ENCODE measurements around the gene COLEC12.

DNA sequence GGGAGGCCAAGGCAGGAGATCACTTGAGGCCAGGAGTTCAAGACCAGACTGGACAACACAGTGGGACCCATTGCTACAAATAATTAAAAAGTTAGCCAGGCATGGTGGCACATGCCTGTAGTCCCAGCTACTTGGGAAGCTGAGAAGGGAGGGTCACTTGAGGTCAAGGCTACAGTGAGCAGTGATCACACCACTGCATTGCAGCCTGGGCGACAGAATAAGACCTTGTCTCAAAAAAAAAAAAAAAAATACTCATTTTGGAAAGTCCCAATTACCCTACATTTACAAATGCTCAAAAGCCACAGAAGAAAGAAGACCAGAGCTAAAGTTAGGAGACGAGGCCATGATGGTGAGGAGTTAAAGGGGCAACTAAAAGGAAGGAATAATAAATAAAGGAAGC lies 61.9 kb downstream of the COLEC12 start:
- TF ChIP-seq, protein P1, sequence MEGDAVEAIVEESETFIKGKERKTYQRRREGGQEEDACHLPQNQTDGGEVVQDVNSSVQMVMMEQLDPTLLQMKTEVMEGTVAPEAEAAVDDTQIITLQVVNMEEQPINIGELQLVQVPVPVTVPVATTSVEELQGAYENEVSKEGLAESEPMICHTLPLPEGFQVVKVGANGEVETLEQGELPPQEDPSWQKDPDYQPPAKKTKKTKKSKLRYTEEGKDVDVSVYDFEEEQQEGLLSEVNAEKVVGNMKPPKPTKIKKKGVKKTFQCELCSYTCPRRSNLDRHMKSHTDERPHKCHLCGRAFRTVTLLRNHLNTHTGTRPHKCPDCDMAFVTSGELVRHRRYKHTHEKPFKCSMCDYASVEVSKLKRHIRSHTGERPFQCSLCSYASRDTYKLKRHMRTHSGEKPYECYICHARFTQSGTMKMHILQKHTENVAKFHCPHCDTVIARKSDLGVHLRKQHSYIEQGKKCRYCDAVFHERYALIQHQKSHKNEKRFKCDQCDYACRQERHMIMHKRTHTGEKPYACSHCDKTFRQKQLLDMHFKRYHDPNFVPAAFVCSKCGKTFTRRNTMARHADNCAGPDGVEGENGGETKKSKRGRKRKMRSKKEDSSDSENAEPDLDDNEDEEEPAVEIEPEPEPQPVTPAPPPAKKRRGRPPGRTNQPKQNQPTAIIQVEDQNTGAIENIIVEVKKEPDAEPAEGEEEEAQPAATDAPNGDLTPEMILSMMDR (IDR thresholded peaks at IDR 0.05): no peak
- TF ChIP-seq POLR2A (IDR thresholded peaks at IDR 0.05): no peak

Measured in testis (tissue), 2 donors.